OCI-LY1 (cell line): ENCODE measurements around the gene SF3B2.

ENCODE experiments used
- H2AFZ ChIP-seq: fragments of 200-600 bp; sonication (generic), shearing (Covaris generic); 2 replicates; pipeline ENCODE4 v1.6.0; 2014; ENCODE audit warnings: antibody characterized with exemption, mild to moderate bottlenecking, low read length
- H3F3A ChIP-seq: fragments of 200-600 bp; sonication (generic), shearing (Covaris generic); 2 replicates; pipeline ENCODE4 v1.6.0; 2014; ENCODE audit warnings: mild to moderate bottlenecking, antibody characterized with exemption, low read length, moderate library complexity; ENCODE audit not compliant: insufficient read depth
- H3K27ac ChIP-seq: fragments of 200-600 bp; sonication (generic); 2 replicates; pipeline ENCODE4 v1.5.1; 2014; ENCODE audit warnings: low read length, mixed run types, mild to moderate bottlenecking, low read depth; ENCODE audit not compliant: poor library complexity, severe bottlenecking
- H3K27me3 ChIP-seq: fragments of 200-600 bp; sonication (generic); 2 replicates; pipeline ENCODE4 v1.6.0; 2014; ENCODE audit warnings: antibody characterized with exemption, mild to moderate bottlenecking, low read length, moderate library complexity; ENCODE audit not compliant: insufficient read depth
- H3K36me3 ChIP-seq: fragments of 200-600 bp; sonication (generic); 2 replicates; pipeline ENCODE4 v1.6.1; 2014; ENCODE audit warnings: mild to moderate bottlenecking, antibody characterized with exemption, low read length, moderate library complexity, mixed read lengths; ENCODE audit not compliant: insufficient read depth
- H3K4me1 ChIP-seq: fragments of 200-600 bp; sonication (generic); 2 replicates; pipeline ENCODE4 v1.5.1; 2014; ENCODE audit warnings: mild to moderate bottlenecking, low read length, moderate library complexity; ENCODE audit not compliant: insufficient read depth, severe bottlenecking
- H3K4me2 ChIP-seq: fragments of 200-600 bp; sonication (generic), shearing (Covaris generic); 2 replicates; pipeline ENCODE4 v1.6.1; 2014; ENCODE audit warnings: low read length
- H3K4me3 ChIP-seq: fragments of 200-600 bp; sonication (generic); 2 replicates; pipeline ENCODE4 v1.5.1; 2014; ENCODE audit warnings: low read length, low read depth, mild to moderate bottlenecking, mixed read lengths; ENCODE audit not compliant: poor library complexity, severe bottlenecking
- H3K79me2 ChIP-seq: fragments of 200-600 bp; shearing (Covaris generic); 2 replicates; pipeline ENCODE4 v1.6.1; 2016; ENCODE audit warnings: mixed run types, low read length, mixed read lengths; ENCODE audit not compliant: insufficient read depth
- H3K9ac ChIP-seq: fragments of 200-600 bp; sonication (generic), shearing (Covaris generic); 2 replicates; pipeline ENCODE4 v1.6.1; 2014; ENCODE audit warnings: mild to moderate bottlenecking, low read length, mixed read lengths
- H3K9me2 ChIP-seq: fragments of 200-600 bp; sonication (generic), shearing (Covaris generic); 2 replicates; pipeline ENCODE4 v1.6.1; 2014; ENCODE audit warnings: low read depth, mild to moderate bottlenecking, low read length, mixed read lengths
- H3K9me3 ChIP-seq: fragments of 200-600 bp; shearing (Covaris generic); 2 replicates; pipeline ENCODE4 v1.6.1; 2014; ENCODE audit warnings: low read length, mixed read lengths
- H4K20me1 ChIP-seq: fragments of 200-600 bp; sonication (generic), shearing (Covaris generic); 2 replicates; pipeline ENCODE4 v1.6.0; 2016; ENCODE audit warnings: mild to moderate bottlenecking, low read length; ENCODE audit not compliant: insufficient read depth
- CTCF ChIP-seq: fragments of 200-600 bp; sonication (generic), shearing (Covaris generic); IDR thresholded peaks from 2 replicates; pipeline ENCODE4 v1.5.1; 2017; ENCODE audit warnings: mild to moderate bottlenecking, antibody characterized with exemption, low read length, moderate library complexity, mixed read lengths
- EZH2 ChIP-seq: fragments of 200-600 bp; sonication (generic), shearing (Covaris generic); IDR thresholded peaks from 2 replicates; pipeline ENCODE4 v1.8.0; 2017; ENCODE audit warnings: borderline replicate concordance, mixed run types, mild to moderate bottlenecking, antibody characterized with exemption, low read length, moderate library complexity, mixed read lengths

SF3B2 gene

DNA sequence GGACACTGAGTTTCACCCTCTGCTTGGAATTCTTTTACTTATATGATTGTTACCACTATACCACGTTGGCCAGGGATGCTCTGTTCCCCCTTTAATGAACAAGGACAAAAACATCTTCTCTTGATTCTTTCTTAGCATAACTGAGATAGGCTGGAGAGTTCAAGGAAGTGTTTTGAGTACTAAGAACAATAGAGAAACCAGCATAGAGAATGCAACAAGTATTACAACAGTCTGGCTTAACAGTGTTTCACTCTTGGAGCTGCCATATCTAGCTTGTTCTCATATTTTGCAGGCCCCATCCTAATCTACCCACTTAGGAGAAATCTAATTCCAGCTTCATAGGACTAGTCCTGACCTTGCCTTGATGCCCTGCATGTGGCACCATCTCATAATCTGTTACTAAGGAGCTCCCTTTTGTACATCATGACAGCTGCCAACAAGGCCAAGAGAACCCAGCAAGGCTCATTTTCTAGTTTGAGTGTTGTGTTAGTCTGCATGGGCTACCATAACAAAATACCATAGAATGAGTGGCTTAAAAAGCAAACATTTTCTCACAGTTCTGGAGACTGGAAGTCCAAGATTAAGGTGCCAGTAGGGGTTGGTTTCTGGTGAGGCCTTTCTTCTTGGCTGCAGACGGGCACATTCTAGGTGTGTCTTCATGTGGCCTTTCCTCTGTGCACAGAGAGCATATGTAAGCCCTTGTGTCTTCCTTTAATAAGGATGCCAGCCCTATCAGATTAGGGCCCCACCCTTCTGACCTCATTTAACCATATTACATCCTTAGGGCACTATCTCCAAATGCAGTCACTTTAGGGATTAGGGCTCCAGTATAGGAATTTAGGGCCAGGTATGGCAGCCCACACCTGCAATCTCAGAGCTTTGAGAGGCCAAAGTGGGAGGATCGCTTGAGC is 55.7 kb downstream of the SF3B2 start:
- no peaks in the 10 kb centered on the region for H3F3A ChIP-seq
- H3K79me2 ChIP-seq: peaks cover 22% of the 10 kb centered on the region
- H3K4me3 ChIP-seq: no peak overlapping the region
- H4K20me1 ChIP-seq: no peaks in the 10 kb centered on the region
- no peak overlapping the region for H3K4me2 ChIP-seq
- H3K27ac ChIP-seq: peak overlapping the region; percentile 87
- H3K27me3 ChIP-seq: no peaks in the 10 kb centered on the region
- no peak for TF ChIP-seq CTCF
- no peak for TF ChIP-seq EZH2
- H2AFZ ChIP-seq: no peak overlapping the region
- no peaks in the 10 kb centered on the region for H3K9me2 ChIP-seq
- peaks cover 8% of the 10 kb centered on the region; the same call in 1 of the 2 replicates for H3K36me3 ChIP-seq
- H3K9ac ChIP-seq: no peak overlapping the region
- peaks cover 81% of the 10 kb centered on the region for H3K4me1 ChIP-seq
- H3K9me3 ChIP-seq: no peaks in the 10 kb centered on the region

- H3K4me1 ChIP-seq: peaks cover 81% of the 10 kb centered on the region
- no peak overlapping the region for H2AFZ ChIP-seq
- H4K20me1 ChIP-seq: no peaks in the 10 kb centered on the region
- peaks cover 8% of the 10 kb centered on the region; the same call in 1 of the 2 replicates for H3K36me3 ChIP-seq
- peaks cover 19% of the 10 kb centered on the region for H3K79me2 ChIP-seq
- H3K9me3 ChIP-seq: no peaks in the 10 kb centered on the region
- TF ChIP-seq EZH2 (no peak), CTCF (no peak)
- H3K4me3 ChIP-seq: no peak overlapping the region
- H3K9me2 ChIP-seq: no peaks in the 10 kb centered on the region
- H3K27me3 ChIP-seq: no peaks in the 10 kb centered on the region
- H3K4me2 ChIP-seq: no peak overlapping the region
- H3F3A ChIP-seq: no peaks in the 10 kb centered on the region
- peak overlapping the region; percentile 87 for H3K27ac ChIP-seq
- no peak overlapping the region for H3K9ac ChIP-seq
Observed at GRCh38 chr11:66109294-66109693, 57.1 kb downstream of the SF3B2 start.

GRCh38 chr11:66111158-66111557 is 59.0 kb downstream of the SF3B2 start:
- Histone ChIP-seq H3K79me2 (peaks cover 10% of the 10 kb centered on the region), H3K27ac (peak overlapping the region; percentile 87), H3K9me3 (no peaks in the 10 kb centered on the region), H3K27me3 (no peaks in the 10 kb centered on the region), H3K4me1 (peaks cover 85% of the 10 kb centered on the region), H3K9me2 (no peaks in the 10 kb centered on the region), H4K20me1 (no peaks in the 10 kb centered on the region), H3F3A (no peaks in the 10 kb centered on the region), H3K36me3 (peaks cover 8% of the 10 kb centered on the region; the same call in 1 of the 2 replicates), H2AFZ (no peak overlapping the region), H3K4me3 (no peak overlapping the region), H3K9ac (peak overlapping the region; percentile 19; the same call in 1 of the 2 replicates), H3K4me2 (peak overlapping the region; percentile 54)
- no peak for TF ChIP-seq CTCF
